Smooth muscle cell of bladder (primary cell): ENCODE data around the gene ARL14EPL. TPM values are rescaled to one million over a fixed set of nuclear protein-coding genes. Genes with fewer than 3 reads are reported as not detected.

Experiments used
- total RNA-seq: library from RNA; depleted of rRNA; stranded (reverse); fragments of >200 nt; gene quantifications from 2 replicates; pipeline ENCODE4 v1.2.3, GENCODE V29; 2014

Gene ARL14EPL
- 0.18 TPM in 1 of 2 replicates, not detected in the other for total RNA-seq

GRCh38 chr5:116032094-116032517, at the start of gene ARL14EPL:
ARL14EPL (plus strand) TSS chr5:116032472; CDS start chr5:116051466, 18,994 bp downstream.

GRCh38 chr5:116084871-116085715, 52.8 kb downstream of the ARL14EPL start, which contains the start of gene COMMD10:
COMMD10 (plus strand) TSS chr5:116085025.

Other genes starting within 250 kb of the ARL14EPL start
- gene CDO1, start 215.8 kb upstream of the ARL14EPL start, total RNA-seq: 2.6 and 7.7 TPM in 2 replicates
- 28.0 and 36.0 TPM in 2 replicates for gene ATG12, start 190.9 kb upstream of the ARL14EPL start, total RNA-seq
- 63.6 and 91.8 TPM in 2 replicates for gene AP3S1, start 190.5 kb upstream of the ARL14EPL start, total RNA-seq
- gene LVRN, start 70.0 kb upstream of the ARL14EPL start, total RNA-seq: 0.18 and 0.28 TPM in 2 replicates
- gene COMMD10, start 52.6 kb downstream of the ARL14EPL start, total RNA-seq: 24.9 and 26.5 TPM in 2 replicates